HEK293 (cell line): ENCODE data around the gene ANKRD33.

Source experiments
- ZBTB17 ChIP-seq: fragments of 450-650 bp; formaldehyde crosslinking; IDR thresholded peaks from 2 replicates; pipeline ENCODE4 v1.5.1; 2016; ENCODE audit warnings: missing biosample characterization, missing genetic modification characterization
- ZNF274 ChIP-seq, 2 experiments: fragments of 200-500 bp in 1 of 2; fragments of 450-650 bp in 1 of 2; sonication (Bioruptor generic) in 1 of 2; formaldehyde crosslinking in 1 of 2; IDR thresholded peaks; 2 replicates each; pipeline versions ENCODE4 v1.5.1 to v1.6.1; 2014 to 2016; ENCODE audit warnings: borderline replicate concordance in 1 of 2, inconsistent platforms in 1 of 2, low read length in 1 of 2, missing biosample characterization in 1 of 2, missing genetic modification characterization in 1 of 2
- ZNF776 ChIP-seq: fragments of 450-650 bp; formaldehyde crosslinking; IDR thresholded peaks from 2 replicates; pipeline ENCODE4 v1.5.0; 2017; ENCODE audit warnings: missing biosample characterization, missing genetic modification characterization, borderline replicate concordance
- TF ChIP-seq, protein P1 (sequence below): fragments of 450-650 bp; formaldehyde crosslinking; IDR thresholded peaks from 2 replicates; pipeline ENCODE4 v1.5.1; 2016; ENCODE audit warnings: missing biosample characterization, missing genetic modification characterization
- TF ChIP-seq, protein P2 (sequence below): fragments of 450-650 bp; IDR thresholded peaks from 2 replicates; pipeline ENCODE4 v1.5.1; 2018; ENCODE audit warnings: missing biosample characterization, mild to moderate bottlenecking, missing genetic modification characterization

DNA sequence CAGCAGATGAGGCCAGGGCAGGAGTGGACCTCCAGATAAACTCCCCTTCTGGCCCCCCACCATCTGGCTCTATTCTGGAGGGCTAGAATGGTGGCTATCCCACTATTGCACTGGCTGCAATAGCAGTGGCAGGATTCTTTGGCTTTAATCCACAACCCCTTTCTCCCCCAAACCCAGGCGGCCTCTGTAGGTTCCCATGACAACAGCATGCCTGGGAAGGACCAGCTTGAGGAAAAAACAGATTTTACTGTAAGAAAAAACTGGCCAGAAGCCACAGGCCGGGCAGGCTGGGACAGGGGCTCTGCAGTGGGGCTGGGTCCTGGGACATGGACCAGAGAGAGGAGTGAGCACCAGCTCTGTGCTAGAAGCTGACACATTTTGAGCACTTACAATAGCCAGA, 50.0 kb downstream of the ANKRD33 start:
- TF ChIP-seq ZNF274 (IDR thresholded peaks at IDR 0.05; ENCODE audit: low read length) (no peak), ZNF274 (tag by site-specific recombination; IDR thresholded peaks at IDR 0.05; ENCODE audit: borderline replicate concordance) (no peak), ZBTB17 (tag by site-specific recombination) (no peak), ZNF776 (tag by site-specific recombination) (no peak)
- TF ChIP-seq, protein P1, sequence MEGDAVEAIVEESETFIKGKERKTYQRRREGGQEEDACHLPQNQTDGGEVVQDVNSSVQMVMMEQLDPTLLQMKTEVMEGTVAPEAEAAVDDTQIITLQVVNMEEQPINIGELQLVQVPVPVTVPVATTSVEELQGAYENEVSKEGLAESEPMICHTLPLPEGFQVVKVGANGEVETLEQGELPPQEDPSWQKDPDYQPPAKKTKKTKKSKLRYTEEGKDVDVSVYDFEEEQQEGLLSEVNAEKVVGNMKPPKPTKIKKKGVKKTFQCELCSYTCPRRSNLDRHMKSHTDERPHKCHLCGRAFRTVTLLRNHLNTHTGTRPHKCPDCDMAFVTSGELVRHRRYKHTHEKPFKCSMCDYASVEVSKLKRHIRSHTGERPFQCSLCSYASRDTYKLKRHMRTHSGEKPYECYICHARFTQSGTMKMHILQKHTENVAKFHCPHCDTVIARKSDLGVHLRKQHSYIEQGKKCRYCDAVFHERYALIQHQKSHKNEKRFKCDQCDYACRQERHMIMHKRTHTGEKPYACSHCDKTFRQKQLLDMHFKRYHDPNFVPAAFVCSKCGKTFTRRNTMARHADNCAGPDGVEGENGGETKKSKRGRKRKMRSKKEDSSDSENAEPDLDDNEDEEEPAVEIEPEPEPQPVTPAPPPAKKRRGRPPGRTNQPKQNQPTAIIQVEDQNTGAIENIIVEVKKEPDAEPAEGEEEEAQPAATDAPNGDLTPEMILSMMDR (tag by site-specific recombination), result no peak
- TF ChIP-seq, protein P2, sequence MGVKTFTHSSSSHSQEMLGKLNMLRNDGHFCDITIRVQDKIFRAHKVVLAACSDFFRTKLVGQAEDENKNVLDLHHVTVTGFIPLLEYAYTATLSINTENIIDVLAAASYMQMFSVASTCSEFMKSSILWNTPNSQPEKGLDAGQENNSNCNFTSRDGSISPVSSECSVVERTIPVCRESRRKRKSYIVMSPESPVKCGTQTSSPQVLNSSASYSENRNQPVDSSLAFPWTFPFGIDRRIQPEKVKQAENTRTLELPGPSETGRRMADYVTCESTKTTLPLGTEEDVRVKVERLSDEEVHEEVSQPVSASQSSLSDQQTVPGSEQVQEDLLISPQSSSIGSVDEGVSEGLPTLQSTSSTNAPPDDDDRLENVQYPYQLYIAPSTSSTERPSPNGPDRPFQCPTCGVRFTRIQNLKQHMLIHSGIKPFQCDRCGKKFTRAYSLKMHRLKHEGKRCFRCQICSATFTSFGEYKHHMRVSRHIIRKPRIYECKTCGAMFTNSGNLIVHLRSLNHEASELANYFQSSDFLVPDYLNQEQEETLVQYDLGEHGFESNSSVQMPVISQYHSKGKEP (tag by site-specific recombination), result no peak
